Left renal cortex interstitium (tissue), 4 donors: ENCODE data around the gene ERBB4. TPM values are rescaled to one million over a fixed set of nuclear protein-coding genes. Genes with fewer than 3 reads are reported as not detected.
"Not testable (repeated sequence)": the region's sequence is repeated elsewhere in the genome, so short reads cannot be mapped to it uniquely, and the experiment has no call there.

ENCODE experiments used
- DNase-seq, 4 donors: peaks; one replicate each; pipeline ENCODE4 v3.0.0-alpha.2; 2013; ENCODE audit warnings: low read depth in 4 of 4, low spot score in 2 of 4, missing footprints in 1 of 4
- polyA plus RNA-seq, 4 donors: library from polyadenylated mRNA; unstranded; fragments of 120-200 nt; gene quantifications; one replicate each; pipeline ENCODE4 v1.2.1, GENCODE V29; 2013; ENCODE audit not compliant: insufficient read length in 4 of 4

The ERBB4 gene
- polyA plus RNA-seq, 4 donors = 34.7 to 59.5 (median 45.5) TPM

- DNase-seq = no peak
These were observed 223.9 kb downstream of the ERBB4 start for GRCh38 chr2:212314680-212315079.

GRCh38 chr2:212311807-212312404 is 226.7 kb downstream of the ERBB4 start:
- no peak for DNase-seq

GRCh38 chr2:212299943-212300342 is 238.7 kb downstream of the ERBB4 start:
- DNase-seq = no peak

- no peak for DNase-seq
These were observed 239.3 kb downstream of the ERBB4 start for GRCh38 chr2:212299333-212299732.

GRCh38 chr2:212295571-212295970 is 243.0 kb downstream of the ERBB4 start:
- DNase-seq = no peak

GRCh38 chr2:212294816-212295215 is 243.8 kb downstream of the ERBB4 start:
- DNase-seq = no peak

- no peak for DNase-seq
These were observed 249.3 kb downstream of the ERBB4 start for GRCh38 chr2:212289301-212289700.

GRCh38 chr2:212288308-212288707 is 250.3 kb downstream of the ERBB4 start:
- DNase-seq = no peak

- DNase-seq = no peak
These were observed 254.4 kb downstream of the ERBB4 start for GRCh38 chr2:212284166-212284565.

- DNase-seq = no peak
These were observed 255.8 kb downstream of the ERBB4 start for GRCh38 chr2:212282671-212283261.

GRCh38 chr2:212276813-212277212 is 261.8 kb downstream of the ERBB4 start:
- DNase-seq = no peak

GRCh38 chr2:212274215-212274614 is 264.4 kb downstream of the ERBB4 start:
- DNase-seq = no peak

GRCh38 chr2:212271583-212271982 is 267.0 kb downstream of the ERBB4 start:
- DNase-seq = no peak

GRCh38 chr2:212269005-212269404 is 269.6 kb downstream of the ERBB4 start:
- DNase-seq = no peak

GRCh38 chr2:212266297-212266696 is 272.3 kb downstream of the ERBB4 start:
- DNase-seq = no peak

GRCh38 chr2:212265777-212266176 is 272.8 kb downstream of the ERBB4 start:
- no peak for DNase-seq

GRCh38 chr2:212264187-212264586 is 274.4 kb downstream of the ERBB4 start:
- DNase-seq = no peak

- no peak for DNase-seq
These were observed 279.4 kb downstream of the ERBB4 start for GRCh38 chr2:212259226-212259625.

- DNase-seq = no peak
These were observed 284.3 kb downstream of the ERBB4 start for GRCh38 chr2:212254339-212254738.

- DNase-seq = no peak
These were observed 289.2 kb downstream of the ERBB4 start for GRCh38 chr2:212249451-212249850.

GRCh38 chr2:212245880-212246279 is 292.7 kb downstream of the ERBB4 start:
- DNase-seq = no peak

GRCh38 chr2:212242724-212243123 is 295.9 kb downstream of the ERBB4 start:
- no peak for DNase-seq

- not testable (repeated sequence) for DNase-seq
These were observed 300.4 kb downstream of the ERBB4 start for GRCh38 chr2:212238152-212238551.
